Hepatocyte (in vitro differentiated cells): ENCODE results near the gene PCBP3. TPM values are rescaled to one million over a fixed set of nuclear protein-coding genes. Genes with fewer than 3 reads are reported as not detected.

Experiments
- DNase-seq: peaks from one replicate; pipeline ENCODE4 v3.0.0-alpha.2; 2016; ENCODE audit warnings: low spot score
- H2AFZ ChIP-seq: fragments of 200-600 bp; sonication (generic); 2 replicates; pipeline ENCODE4 v1.6.0; 2016; ENCODE audit warnings: antibody characterized with exemption, mild to moderate bottlenecking
- H3K27ac ChIP-seq: fragments of 200-600 bp; sonication (generic); 2 replicates; pipeline ENCODE4 v1.5.1; 2016; ENCODE audit warnings: mild to moderate bottlenecking
- H3K27me3 ChIP-seq: fragments of 200-600 bp; sonication (generic); 2 replicates; pipeline ENCODE4 v1.6.1; 2016
- H3K36me3 ChIP-seq: fragments of 200-600 bp; sonication (generic); replicated peaks from 2 replicates; pipeline ENCODE4 v1.5.1; 2016; ENCODE audit warnings: low read depth; ENCODE audit not compliant: insufficient read depth
- H3K4me1 ChIP-seq: fragments of 200-600 bp; sonication (generic); 2 replicates; pipeline ENCODE4 v1.5.1; 2016; ENCODE audit warnings: mild to moderate bottlenecking, moderate library complexity; ENCODE audit not compliant: insufficient read depth
- H3K4me2 ChIP-seq: fragments of 200-600 bp; sonication (generic); 2 replicates; pipeline ENCODE4 v1.6.0; 2016
- H3K4me3 ChIP-seq: fragments of 200-600 bp; sonication (generic); 2 replicates; pipeline ENCODE4 v1.5.1; 2016; ENCODE audit warnings: mild to moderate bottlenecking
- H3K79me2 ChIP-seq: fragments of 200-600 bp; sonication (generic); 2 replicates; pipeline ENCODE4 v1.6.0; 2017; ENCODE audit warnings: mild to moderate bottlenecking
- H3K9me2 ChIP-seq: fragments of 200-600 bp; sonication (generic); replicated peaks from 2 replicates; pipeline ENCODE4 v1.6.0; 2017; ENCODE audit warnings: mild to moderate bottlenecking; ENCODE audit not compliant: insufficient read depth
- H3K9me3 ChIP-seq: fragments of 200-600 bp; sonication (generic); 2 replicates; pipeline ENCODE4 v1.5.1; 2016; ENCODE audit warnings: low read depth, mild to moderate bottlenecking
- H4K20me1 ChIP-seq: fragments of 200-600 bp; sonication (generic); 2 replicates; pipeline ENCODE4 v1.6.0; 2016; ENCODE audit warnings: mild to moderate bottlenecking; ENCODE audit not compliant: insufficient read depth, poor library complexity, severe bottlenecking
- EZH2 ChIP-seq: fragments of 200-600 bp; sonication (generic); IDR thresholded peaks from 2 replicates; pipeline ENCODE4 v1.6.1; 2016; ENCODE audit warnings: antibody characterized with exemption, mild to moderate bottlenecking, borderline replicate concordance
- EZH2phosphoT487 ChIP-seq: fragments of 200-600 bp; sonication (generic); IDR thresholded peaks from one replicate; pipeline ENCODE4 v1.6.1; 2018; ENCODE audit warnings: antibody characterized with exemption, mild to moderate bottlenecking, low read depth, moderate library complexity; ENCODE audit not compliant: unreplicated experiment, severe bottlenecking
- WGBS: methylation state at CpG from one replicate; pipeline ENCODE4 v1.1.6; 2016; ENCODE audit warnings: low lambda C conversion rate; ENCODE audit errors: missing lambda C conversion rate; 5-methylcytosine and 5-hydroxymethylcytosine counted together
- polyA plus RNA-seq: library from polyadenylated mRNA; unstranded; fragments of >200 nt; fragmentation: Nextera tagmentation; extraction: Ambion mirVana; gene quantifications from 2 replicates; pipeline ENCODE4 v1.2.1, GENCODE V29; 2016
- total RNA-seq: library from RNA; depleted of rRNA; stranded (reverse); fragments of >200 nt; gene quantifications from 2 replicates; pipeline ENCODE4 v1.2.3, GENCODE V29; 2014
- TF ChIP-seq, protein P1 (sequence below): fragments of 200-600 bp; sonication (generic); IDR thresholded peaks from 2 replicates; pipeline ENCODE4 v1.5.1; 2016; ENCODE audit warnings: antibody characterized with exemption, mild to moderate bottlenecking; ENCODE audit not compliant: poor library complexity

The PCBP3 gene
- total and polyA plus RNA-seq, 2 experiments from 2014 or later: 3.1 to 8.8 TPM

DNA sequence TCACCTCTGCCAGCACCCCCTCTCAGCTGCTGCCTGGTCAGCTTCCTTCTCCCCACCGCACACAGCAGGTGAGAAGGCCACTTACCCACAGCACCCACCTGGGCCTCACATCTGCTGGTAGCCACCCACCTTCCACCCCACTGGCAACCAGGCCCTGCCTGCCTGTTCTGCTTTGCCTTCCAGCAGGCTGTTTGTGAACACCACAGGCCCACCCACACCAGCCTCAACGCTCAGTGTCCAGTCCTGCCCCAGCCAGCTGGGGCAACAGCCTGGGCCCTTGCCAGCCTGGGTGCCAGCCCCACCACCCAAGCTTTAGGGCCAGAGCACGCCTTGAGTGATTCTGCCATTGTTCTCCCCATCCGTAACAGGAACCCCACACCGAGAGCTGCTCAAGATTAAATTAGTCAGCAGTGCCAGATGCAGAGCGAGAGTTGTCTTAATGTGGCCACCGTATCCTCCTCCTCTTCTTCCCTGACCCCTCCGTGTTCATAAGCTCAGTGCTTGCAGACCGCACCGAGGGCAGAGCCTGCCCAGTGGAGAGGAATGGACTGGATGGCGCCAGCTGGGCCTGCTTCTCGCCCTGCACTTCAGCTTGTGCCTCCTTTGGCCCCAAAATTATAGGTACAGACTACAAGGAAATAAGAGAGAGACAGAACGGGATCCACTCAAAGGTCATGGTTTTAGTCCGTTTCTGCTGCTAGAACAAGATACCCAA lies 217.8 kb downstream of the PCBP3 start:
- H3K27me3 ChIP-seq: no peaks in the 10 kb centered on the region
- no peaks in the 10 kb centered on the region for H3K9me3 ChIP-seq
- no peak overlapping the region for H2AFZ ChIP-seq
- H4K20me1 ChIP-seq: no peaks in the 10 kb centered on the region
- no peak overlapping the region for H3K4me2 ChIP-seq
- no peak overlapping the region for H3K4me3 ChIP-seq
- H3K27ac ChIP-seq: no peak overlapping the region
- H3K9me2 ChIP-seq: no peaks in the 10 kb centered on the region
- TF ChIP-seq, protein P1, sequence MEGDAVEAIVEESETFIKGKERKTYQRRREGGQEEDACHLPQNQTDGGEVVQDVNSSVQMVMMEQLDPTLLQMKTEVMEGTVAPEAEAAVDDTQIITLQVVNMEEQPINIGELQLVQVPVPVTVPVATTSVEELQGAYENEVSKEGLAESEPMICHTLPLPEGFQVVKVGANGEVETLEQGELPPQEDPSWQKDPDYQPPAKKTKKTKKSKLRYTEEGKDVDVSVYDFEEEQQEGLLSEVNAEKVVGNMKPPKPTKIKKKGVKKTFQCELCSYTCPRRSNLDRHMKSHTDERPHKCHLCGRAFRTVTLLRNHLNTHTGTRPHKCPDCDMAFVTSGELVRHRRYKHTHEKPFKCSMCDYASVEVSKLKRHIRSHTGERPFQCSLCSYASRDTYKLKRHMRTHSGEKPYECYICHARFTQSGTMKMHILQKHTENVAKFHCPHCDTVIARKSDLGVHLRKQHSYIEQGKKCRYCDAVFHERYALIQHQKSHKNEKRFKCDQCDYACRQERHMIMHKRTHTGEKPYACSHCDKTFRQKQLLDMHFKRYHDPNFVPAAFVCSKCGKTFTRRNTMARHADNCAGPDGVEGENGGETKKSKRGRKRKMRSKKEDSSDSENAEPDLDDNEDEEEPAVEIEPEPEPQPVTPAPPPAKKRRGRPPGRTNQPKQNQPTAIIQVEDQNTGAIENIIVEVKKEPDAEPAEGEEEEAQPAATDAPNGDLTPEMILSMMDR: no peak
- TF ChIP-seq EZH2: no peak
- no peak for TF ChIP-seq EZH2phosphoT487
- no peak for DNase-seq
- H3K79me2 ChIP-seq: no peaks in the 10 kb centered on the region
- H3K4me1 ChIP-seq: no peaks in the 10 kb centered on the region
- 86% methylated on average over 14 of the region's 14 CpGs for whole genome bisulfite sequencing
- H3K36me3 ChIP-seq: no peaks in the 10 kb centered on the region

DNA sequence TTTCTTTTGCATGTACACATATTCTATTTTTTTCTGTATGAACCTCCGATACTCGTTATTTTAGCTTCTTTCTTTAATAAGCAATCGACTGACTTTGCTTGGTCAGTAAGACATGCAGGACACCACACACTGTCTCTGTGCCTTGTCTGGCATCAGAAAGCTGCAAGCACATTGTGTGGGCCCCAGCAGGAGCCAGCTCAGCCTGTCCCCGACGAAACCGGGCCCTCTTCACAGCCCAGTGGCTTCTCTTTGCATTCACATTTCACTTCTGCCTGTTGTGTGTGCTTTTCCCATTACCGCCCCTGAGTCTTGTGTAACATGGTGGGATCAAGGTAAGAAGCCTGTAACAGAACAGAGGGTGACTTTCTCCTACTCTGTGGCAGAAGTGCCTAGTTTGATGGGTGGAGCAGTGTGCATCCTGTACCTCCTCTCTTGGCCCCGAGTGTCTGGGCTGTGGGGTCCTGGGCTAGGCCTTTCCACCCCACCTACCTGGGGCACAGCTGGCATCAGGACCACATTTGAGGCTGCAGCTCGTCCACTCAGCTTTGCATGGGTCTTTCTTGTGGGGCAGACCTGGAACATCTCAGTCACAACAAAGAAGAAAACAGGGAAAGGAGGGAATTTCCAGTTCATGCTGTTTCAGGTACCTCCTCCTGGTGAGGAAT lies 219.2 kb downstream of the PCBP3 start:
- Histone ChIP-seq H3K79me2 (no peaks in the 10 kb centered on the region), H3K4me2 (no peak overlapping the region), H2AFZ (no peak overlapping the region), H3K9me2 (no peaks in the 10 kb centered on the region), H3K4me3 (no peak overlapping the region), H3K9me3 (no peaks in the 10 kb centered on the region), H3K27me3 (no peaks in the 10 kb centered on the region), H3K27ac (no peak overlapping the region), H4K20me1 (no peaks in the 10 kb centered on the region), H3K4me1 (no peaks in the 10 kb centered on the region), H3K36me3 (no peaks in the 10 kb centered on the region)
- TF ChIP-seq EZH2: no peak
- TF ChIP-seq EZH2phosphoT487: no peak
- TF ChIP-seq, protein P1: no peak
- WGBS: 91% methylated on average over 9 of the region's 9 CpGs
- no peak for DNase-seq

- TF ChIP-seq, protein P1: no peak
- TF ChIP-seq EZH2: no peak
- TF ChIP-seq EZH2phosphoT487: no peak
- H3K27ac ChIP-seq: no peak overlapping the region
- no peak overlapping the region for H2AFZ ChIP-seq
- no peaks in the 10 kb centered on the region for H3K36me3 ChIP-seq
- no peaks in the 10 kb centered on the region for H3K9me2 ChIP-seq
- H4K20me1 ChIP-seq: no peaks in the 10 kb centered on the region
- no peak overlapping the region for H3K4me2 ChIP-seq
- no peaks in the 10 kb centered on the region for H3K9me3 ChIP-seq
- 94% methylated on average over 18 of the region's 18 CpGs for WGBS
- no peaks in the 10 kb centered on the region for H3K4me1 ChIP-seq
- H3K27me3 ChIP-seq: no peaks in the 10 kb centered on the region
- DNase-seq: no peak
- no peak overlapping the region for H3K4me3 ChIP-seq
- no peaks in the 10 kb centered on the region for H3K79me2 ChIP-seq
Measured at GRCh38 chr21:45863267-45863666, 219.7 kb downstream of the PCBP3 start.
